IPS-18c (cell line): Measurements from ENCODE around the gene NCOA1.

Experiments used
- H3K4me3 ChIP-seq: 2 replicates; pipeline ENCODE4 v1.7.0; 2013; ENCODE audit warnings: low read depth, mild to moderate bottlenecking, low read length, moderate library complexity; ENCODE audit not compliant: insufficient read depth
- H3K9me3 ChIP-seq: one replicate; pipeline ENCODE4 v1.6.1; 2013; ENCODE audit warnings: mild to moderate bottlenecking, low read length, moderate library complexity; ENCODE audit not compliant: control insufficient read depth, insufficient read depth

The NCOA1 gene

DNA sequence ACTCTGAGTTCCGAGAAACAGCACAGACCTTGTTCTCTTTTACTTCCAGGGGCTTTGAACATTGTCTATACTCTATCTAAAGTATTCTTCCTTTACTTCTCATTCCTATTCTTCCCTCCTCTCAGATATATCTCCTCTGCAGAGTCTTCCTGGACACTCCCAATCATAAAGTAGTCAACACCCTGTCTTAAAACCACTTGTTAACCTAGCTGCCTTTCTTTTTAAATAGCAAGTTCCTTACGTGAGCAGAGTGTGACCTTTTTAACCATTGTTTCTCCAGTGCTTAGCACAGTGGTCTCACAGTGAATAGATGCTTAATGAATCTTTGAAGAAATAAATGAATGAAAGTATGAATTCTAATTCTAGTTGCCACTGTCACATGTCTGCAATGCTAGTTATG is 254.8 kb downstream of the NCOA1 start:
- H3K4me3 ChIP-seq: no peak overlapping the region
- H3K9me3 ChIP-seq: no peaks in the 10 kb centered on the region

DNA sequence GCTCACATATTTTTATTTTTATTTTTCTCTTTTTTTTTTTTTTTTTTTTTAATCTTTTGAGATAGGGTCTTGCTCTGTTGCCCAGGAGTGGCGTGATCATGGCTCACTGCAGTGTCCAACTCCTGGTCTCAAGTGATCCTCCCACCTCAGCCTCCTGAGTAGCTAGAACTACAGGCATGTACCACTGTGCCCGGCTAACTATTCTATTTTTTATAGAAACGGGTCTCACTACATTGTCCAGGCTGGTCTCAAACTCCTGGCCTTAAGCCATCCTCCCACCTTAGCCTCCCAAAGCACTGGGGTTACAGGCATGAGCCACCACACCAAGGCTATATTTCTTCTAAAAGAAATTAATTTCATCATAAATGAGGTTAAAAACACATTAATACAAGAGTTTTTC is 256.2 kb downstream of the NCOA1 start:
- no peak overlapping the region for H3K4me3 ChIP-seq
- H3K9me3 ChIP-seq: no peaks in the 10 kb centered on the region

DNA sequence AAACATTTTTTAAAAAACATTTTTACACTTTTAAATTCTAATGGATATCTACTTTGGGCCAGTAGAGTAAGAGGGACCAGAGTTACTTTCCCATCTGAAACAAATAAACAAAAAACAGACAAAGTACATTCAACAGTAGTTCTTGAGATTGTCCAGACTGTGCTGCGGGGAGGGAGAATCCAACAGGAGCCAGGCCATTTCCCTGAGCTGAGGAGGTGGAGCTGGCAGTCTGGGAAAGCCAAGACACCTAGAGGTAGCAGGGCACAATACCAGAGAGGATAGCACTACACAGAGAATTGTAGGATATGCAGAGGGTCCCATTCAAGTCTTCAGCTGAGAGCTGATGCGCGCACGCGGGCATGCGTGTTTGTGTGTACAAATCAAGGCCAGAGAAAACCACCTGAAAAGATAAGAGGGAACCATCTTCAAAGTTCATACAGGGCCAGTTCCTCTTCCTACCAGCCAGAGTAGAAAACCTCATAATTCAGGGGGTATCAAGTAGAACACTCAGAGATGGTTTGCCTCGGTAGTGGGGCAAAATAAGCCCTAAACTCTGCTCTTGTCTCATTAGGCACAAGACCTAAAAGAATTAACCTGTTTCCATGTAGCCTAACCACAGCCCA is 258.1 kb downstream of the NCOA1 start:
- H3K4me3 ChIP-seq: no peak overlapping the region

GRCh38 chr2:24754985-24755705 is 264.1 kb downstream of the NCOA1 start:
- H3K4me3 ChIP-seq: no peak overlapping the region
- no peaks in the 10 kb centered on the region for H3K9me3 ChIP-seq

More for the DNA sequence above, 258.1 kb downstream of the NCOA1 start:
- no peaks in the 10 kb centered on the region for H3K9me3 ChIP-seq

- Histone ChIP-seq H3K4me3 (no peak overlapping the region), H3K9me3 (no peaks in the 10 kb centered on the region)
Observed at GRCh38 chr2:24756789-24757188, 265.7 kb downstream of the NCOA1 start.

DNA sequence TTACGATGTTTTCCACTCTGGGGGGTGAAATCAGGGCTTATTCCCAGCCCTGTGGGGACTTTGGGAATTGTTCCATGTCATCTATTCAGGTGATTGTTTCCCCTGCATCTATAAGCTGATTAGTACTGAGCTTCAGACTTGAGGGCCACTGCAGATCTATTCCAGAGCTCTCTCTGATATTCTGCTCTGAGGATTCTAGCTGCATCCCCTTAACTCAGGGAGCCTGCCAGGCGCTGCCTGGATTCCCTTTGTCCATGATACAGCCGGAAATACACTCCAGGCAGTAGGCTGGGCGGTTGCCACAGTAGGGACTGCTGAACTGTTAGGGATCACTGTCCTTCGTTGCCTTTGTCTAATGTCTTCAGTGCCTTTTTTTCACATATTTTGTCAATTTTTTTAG is 270.8 kb downstream of the NCOA1 start:
- H3K4me3 ChIP-seq: no peak overlapping the region
- no peaks in the 10 kb centered on the region for H3K9me3 ChIP-seq

DNA sequence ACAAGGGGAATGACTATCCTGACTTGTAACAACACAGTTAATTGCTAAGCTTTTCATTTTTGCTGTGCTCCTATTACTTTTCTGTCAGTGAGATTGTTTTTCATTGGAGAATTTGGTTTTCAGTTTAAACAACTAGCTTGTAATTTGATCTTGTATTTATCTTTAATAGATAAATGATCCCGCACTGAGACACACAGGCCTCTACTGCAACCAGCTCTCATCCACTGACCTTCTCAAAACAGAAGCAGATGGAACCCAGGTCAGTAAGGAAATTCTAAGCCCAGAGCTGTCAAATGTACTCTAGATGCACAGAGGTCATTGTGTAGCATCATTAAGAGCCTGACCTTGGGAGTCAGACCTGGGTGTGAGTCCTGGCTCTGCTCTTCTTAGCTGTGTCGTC is 271.5 kb downstream of the NCOA1 start:
- Histone ChIP-seq H3K4me3 (no peak overlapping the region), H3K9me3 (no peaks in the 10 kb centered on the region)

GRCh38 chr2:24763843-24764242 is 272.8 kb downstream of the NCOA1 start:
- Histone ChIP-seq H3K9me3 (no peaks in the 10 kb centered on the region), H3K4me3 (no peak overlapping the region)

DNA sequence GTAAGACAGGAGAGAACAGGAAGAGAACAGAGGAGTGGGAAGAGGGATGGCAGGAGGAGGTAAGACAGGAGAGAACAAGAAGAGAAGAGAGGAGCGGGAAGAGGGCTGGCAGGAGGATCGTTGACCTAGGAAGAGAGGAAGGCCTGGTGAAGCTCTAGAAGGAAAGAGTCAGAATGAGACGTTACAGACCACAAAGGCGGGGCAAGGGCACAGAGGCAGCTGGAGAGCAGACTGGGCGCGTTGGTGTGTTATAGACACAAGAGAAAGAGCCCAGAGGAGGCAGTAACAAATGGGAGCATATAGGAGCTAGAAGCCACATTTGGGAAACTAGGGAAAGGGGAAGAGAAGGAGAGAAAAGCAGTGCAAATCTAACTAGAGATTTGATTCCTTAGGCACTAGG is 275.6 kb downstream of the NCOA1 start:
- H3K9me3 ChIP-seq: peaks cover 2% of the 10 kb centered on the region
- H3K4me3 ChIP-seq: no peak overlapping the region

DNA sequence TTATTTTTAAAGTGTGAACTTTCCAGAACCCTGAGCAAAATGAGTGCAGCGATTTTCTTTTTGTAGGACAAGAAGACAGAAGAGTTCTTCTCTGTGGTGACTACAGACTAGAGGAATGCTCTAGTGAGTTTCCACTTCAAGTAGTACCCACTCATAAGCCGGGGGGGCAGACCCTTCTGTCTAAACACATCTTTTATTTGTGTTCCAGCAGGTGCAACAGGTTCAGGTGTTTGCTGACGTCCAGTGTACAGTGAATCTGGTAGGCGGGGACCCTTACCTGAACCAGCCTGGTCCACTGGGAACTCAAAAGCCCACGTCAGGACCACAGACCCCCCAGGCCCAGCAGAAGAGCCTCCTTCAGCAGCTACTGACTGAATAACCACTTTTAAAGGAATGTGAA is 277.0 kb downstream of the NCOA1 start:
- Histone ChIP-seq H3K4me3 (no peak overlapping the region), H3K9me3 (peaks cover 2% of the 10 kb centered on the region)

GRCh38 chr2:24768601-24769000 is 277.5 kb downstream of the NCOA1 start:
- Histone ChIP-seq H3K4me3 (no peak overlapping the region), H3K9me3 (peaks cover 2% of the 10 kb centered on the region)

DNA sequence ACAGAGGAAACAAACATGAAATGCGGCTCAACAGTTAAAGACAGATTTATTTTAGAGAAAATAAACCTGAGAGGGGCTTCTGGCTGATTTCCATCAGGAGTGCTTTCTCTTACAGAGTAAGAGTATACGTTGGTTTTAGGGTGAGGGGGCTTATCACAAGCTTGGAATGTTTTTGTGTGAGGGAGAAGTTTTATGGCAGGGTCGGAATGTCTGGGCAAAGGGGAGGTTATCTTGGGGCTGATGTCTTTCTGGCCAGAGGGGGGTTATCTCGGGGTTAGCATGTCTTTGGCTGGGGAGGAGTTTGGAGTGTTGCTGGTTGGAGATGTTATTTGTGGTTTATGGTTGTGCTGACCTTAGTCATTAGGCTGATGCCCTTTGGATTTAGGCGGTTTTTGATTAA is 280.0 kb downstream of the NCOA1 start:
- Histone ChIP-seq H3K9me3 (peaks cover 2% of the 10 kb centered on the region), H3K4me3 (no peak overlapping the region)

DNA sequence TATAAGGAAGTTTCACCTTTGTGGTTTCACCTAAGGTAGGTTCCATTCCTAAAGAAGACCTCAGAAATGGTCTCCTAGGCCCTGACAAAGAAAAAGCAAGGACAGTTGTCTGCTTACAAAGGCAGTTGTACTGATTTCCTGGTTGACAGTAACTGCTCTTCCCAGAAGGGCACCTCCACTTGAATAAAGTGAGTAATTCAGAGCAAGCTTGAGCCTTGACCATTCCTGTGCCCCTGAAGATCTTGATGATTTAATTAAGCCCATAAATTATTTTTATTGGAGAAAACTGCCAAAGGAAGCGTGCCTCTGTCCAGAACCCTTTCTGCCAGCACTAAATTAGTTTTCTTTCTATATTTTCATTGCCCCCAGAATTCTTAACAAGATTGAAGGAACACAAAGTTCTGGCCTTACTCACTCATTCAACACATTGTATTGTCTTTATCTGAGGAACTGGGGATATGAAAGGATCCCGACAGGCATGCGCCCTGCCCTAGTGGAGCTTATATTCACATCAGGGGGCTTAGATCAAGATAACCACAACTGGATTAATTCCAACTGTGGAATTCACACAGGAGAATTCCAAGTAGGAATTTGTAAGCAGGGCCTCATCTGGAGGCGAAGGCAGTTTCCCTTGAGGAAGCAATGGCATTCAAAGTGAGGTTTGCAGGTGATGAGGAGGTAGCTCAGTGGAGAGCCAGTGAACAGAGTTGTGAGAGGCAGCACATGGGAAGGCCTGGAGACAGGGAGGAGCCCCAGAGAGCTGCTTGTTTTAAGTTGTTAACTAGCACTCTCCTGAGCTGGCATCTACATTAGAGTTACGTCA is 280.9 kb downstream of the NCOA1 start:
- H3K9me3 ChIP-seq: peaks cover 2% of the 10 kb centered on the region
- no peak overlapping the region for H3K4me3 ChIP-seq

GRCh38 chr2:24774373-24774772 is 283.3 kb downstream of the NCOA1 start:
- no peak overlapping the region for H3K4me3 ChIP-seq
- peaks cover 2% of the 10 kb centered on the region for H3K9me3 ChIP-seq

DNA sequence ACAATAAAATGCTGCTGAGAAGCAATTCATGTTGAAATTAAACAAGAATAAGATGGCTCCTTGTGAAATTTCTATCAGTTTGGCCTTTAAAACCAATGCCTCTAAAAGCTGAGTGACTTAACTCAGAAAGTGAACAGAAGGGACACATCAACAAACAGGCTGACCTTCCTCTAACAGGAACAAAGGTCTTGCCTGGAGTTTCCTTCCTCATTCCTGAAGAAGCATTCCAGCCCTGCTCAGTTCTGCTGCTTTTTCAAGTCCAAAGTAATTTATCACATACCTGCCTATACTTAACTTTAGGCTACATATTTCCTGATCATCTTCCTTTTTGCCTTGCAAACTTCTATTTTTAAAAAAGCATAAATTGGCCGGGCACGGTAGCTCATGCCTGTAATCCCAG is 288.1 kb downstream of the NCOA1 start:
- H3K4me3 ChIP-seq: no peak overlapping the region

GRCh38 chr2:24783641-24784040 is 292.6 kb downstream of the NCOA1 start:
- peaks cover 2% of the 10 kb centered on the region for H3K9me3 ChIP-seq
- H3K4me3 ChIP-seq: no peak overlapping the region

More for the DNA sequence above, 288.1 kb downstream of the NCOA1 start:
- H3K9me3 ChIP-seq: peaks cover 2% of the 10 kb centered on the region

DNA sequence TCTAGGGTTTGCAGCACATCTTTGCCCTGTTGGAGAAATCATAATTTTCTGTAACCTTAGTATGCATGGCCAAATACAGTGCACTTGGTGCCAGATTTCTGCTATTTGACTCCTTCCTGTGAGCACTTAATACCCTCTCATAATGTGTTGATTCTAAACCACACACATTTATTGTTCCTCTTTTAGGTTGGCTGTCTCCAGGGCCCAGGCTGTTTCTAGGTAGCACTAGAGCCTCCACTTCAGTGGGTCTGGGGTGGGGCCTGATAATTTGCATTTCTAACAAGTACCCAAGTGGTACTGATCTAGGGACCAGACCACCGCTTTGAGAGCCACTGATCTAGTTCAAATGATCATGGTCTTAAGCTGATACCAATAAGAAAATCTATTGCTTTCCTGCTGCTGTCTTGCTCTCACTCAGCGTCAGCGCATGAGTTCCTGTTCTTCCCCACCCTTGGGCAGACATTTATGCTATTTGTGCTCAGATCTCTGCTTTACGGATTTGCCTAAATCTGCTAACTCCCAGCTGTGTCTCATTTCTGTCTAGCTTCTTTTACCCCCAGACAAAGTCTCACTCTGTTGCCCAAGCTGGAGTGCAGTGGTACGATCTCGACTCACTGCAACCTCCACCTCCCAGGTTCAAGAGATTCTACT is 294.7 kb downstream of the NCOA1 start:
- Histone ChIP-seq H3K9me3 (peaks cover 2% of the 10 kb centered on the region), H3K4me3 (no peak overlapping the region)
